ENCODE results near the gene GGT6.

The GGT6 gene

DNA sequence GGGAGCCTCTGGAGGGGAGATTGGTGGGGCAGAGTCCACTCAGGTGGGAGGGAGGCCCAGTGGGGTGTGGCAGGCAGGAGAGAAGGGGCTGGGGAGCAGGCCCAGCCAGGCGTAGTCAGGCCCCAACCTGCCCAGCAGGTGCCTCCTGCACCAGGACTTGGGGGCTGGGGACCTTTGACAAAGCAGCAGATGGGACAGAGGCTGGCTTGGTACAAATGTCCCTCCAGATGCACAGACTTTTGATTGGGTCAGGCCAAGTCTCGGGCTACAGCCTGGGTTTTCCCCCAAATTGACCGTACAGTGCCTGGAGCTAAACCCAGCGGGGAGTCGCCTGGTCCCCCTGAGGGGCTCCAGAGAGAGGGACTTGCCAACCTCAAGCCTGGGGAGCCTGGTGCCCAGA is 411 bp downstream of the GGT6 start:
- TF ChIP-seq, protein P1, sequence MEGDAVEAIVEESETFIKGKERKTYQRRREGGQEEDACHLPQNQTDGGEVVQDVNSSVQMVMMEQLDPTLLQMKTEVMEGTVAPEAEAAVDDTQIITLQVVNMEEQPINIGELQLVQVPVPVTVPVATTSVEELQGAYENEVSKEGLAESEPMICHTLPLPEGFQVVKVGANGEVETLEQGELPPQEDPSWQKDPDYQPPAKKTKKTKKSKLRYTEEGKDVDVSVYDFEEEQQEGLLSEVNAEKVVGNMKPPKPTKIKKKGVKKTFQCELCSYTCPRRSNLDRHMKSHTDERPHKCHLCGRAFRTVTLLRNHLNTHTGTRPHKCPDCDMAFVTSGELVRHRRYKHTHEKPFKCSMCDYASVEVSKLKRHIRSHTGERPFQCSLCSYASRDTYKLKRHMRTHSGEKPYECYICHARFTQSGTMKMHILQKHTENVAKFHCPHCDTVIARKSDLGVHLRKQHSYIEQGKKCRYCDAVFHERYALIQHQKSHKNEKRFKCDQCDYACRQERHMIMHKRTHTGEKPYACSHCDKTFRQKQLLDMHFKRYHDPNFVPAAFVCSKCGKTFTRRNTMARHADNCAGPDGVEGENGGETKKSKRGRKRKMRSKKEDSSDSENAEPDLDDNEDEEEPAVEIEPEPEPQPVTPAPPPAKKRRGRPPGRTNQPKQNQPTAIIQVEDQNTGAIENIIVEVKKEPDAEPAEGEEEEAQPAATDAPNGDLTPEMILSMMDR (IDR thresholded peaks at IDR 0.05; ENCODE audit: low read depth, low read length): no peak

DNA sequence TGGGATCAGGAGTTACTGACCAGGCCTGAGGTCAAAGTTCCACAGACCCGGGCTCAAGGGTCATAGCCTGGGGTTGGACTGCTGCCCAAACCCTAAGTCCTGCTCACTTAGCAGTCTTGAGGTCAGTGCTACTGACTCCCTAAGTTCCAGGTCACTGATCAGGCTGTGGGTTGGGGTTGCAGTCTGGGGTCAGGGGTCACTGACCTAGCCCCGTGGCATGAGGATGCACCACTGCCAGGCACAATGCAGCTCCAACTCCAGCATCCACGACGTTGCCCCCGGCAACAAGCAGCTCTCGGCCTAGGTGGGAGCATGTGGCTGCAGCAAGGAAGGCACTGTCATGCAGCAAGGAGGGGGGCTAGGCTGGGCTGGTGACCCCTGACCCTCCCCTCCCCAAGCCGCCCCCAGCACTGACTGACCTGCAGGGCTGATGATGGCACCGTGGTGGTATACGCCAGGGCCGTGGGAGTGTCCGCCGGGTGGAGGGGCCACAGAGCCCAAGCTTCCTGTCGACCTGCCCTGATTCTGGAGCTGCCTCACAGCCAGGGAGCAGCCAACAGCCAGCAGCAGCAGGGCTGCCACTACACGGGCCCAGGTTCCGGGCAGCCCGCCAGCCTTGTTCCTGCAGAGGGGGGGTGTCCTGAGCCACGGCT is 1.1 kb downstream of the GGT6 start:
- DNase-seq (ENCODE audit: extremely low read depth, low read depth): no peak
- TF ChIP-seq, protein P1 (IDR thresholded peaks at IDR 0.05; ENCODE audit: low read depth, low read length): no peak

More for the DNA sequence above, 411 bp downstream of the GGT6 start:
- no peak for DNase-seq (ENCODE audit: extremely low read depth, low read depth)

DNA sequence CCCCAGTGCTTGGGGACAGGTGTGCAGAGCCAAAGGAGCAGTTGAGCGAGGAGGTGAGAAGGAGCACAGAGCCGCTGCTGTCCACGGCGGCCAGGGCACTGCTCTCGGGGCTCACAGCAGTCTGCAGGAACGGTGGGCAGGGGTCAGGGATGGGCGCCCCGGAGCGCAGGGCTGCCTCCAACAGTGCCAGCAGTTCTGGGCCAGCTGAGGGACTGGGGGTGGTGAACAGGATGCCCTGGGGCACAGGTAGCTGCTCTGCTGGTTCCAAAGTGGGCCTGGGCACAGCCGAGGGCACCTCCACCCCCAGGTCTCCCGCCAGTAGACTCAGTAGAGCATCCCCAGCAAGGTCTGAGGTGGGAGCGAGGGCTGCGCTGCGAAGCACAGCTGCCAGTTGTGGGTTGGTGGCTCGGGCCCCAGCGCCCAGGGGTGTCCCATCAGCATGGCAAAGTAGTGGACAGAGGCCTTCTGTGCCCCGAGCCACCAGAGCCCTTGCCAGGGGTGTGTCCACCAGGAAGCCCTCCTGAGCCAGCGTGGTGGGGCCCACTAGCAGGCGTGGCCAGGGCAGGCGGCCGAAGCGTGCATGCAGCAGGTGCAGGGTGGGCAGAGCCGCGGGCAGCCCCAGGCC is 1.9 kb downstream of the GGT6 start:
- DNase-seq (ENCODE audit: extremely low read depth, low read depth): no peak
- TF ChIP-seq, protein P1 (IDR thresholded peaks at IDR 0.05; ENCODE audit: low read depth, low read length): no peak

DNA sequence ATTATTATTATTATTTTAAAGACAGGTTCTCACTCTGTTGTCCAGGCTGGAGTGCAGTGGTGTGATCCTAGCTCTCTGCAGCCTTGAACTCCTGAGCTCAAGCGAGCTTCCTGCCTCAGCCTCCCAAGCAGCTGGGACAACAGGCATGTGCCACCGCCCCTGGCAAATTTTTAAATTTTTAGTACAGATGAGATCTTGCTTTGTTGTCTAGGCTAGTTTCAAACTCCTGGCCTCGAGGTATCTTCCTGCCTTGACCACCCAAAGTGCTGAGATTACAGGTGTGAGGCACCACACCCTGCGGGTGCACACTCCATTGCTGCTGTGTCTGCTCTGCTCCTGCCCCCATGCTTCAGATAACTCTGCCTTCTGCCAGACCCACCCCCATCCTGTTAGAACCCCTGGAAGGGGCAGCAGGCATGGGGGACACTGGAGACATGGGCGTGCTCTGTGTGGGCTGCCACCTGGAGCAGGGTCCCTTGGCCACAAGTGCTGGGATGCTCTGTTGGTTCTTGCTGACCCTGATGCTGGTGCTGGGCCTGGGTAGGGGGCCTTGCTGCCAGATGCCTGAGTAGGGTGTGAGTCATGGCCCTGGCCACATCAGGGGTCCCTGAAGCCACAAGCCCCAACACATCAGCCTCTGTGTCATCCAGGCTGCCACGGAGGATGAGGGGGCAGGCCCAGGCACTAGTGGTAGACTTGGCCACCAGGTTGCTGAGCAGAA is 2.6 kb downstream of the GGT6 start:
- DNase-seq (ENCODE audit: extremely low read depth, low read depth): no peak
- TF ChIP-seq, protein P1 (IDR thresholded peaks at IDR 0.05; ENCODE audit: low read depth, low read length): no peak

DNA sequence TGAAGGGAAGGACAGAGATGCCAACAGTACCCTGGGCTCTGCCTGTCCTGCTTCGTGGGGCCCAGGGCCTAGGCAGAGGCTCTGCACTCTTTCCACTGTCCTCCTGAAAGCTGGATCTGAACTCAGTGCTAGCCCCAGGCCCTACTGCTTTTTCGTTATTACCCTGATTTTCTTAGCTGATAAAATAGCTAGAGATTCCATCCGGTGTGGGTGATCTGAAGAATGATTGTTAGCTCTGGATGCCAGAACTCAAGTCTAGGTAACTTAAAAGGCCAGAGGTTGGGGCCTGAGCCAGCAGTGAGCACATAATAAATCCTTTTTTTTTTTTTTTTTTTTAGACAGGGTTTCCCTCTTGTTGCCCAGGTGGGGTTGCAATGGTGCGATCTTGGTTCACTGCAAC is 3.4 kb downstream of the GGT6 start:
- DNase-seq (ENCODE audit: extremely low read depth, low read depth): no peak

DNA sequence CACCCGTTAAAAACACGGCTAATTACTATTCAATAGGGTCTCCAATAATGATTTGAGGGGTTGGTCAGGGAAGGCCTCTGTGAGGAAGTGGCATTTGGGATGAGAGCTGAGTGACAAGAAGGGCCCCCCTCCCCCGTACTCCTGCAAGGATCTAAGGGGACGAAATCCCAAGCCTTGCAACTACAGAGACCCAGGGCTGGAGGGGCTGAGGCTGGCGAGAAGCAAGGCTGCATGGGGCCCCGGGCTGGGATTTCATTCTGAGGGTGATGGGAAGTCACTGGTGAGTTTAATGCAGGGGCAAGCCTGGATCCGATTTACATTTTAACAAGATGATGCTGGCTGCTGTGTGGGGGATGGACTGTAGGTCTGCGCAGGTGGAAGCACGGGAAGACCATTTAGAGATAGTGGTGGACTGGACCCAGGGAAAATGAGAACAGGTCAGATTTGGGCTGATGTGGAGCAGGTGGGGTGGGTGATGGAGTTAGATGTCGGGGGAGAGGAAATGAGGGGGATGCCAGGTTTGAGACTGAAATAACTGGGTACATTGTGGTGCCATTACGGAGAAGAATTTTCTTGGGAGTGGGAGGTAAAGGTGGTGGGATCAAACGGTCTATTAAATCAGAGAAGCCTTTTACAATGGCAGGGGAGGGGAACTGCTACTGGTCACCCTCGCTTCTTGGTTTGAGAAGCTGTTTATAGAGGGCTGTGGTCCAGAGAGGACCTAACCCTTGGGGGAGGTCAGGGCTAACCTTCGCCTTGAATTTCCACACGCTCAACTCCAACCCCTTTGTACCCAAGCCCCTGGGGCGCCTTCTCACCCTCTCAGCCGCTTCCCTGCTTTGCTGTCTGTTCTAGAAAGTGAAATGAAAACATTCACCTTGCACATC is 4.3 kb downstream of the GGT6 start:
- TF ChIP-seq, protein P1 (IDR thresholded peaks at IDR 0.05; ENCODE audit: low read depth, low read length): no peak
- no peak for DNase-seq (ENCODE audit: extremely low read depth, low read depth)

More for the DNA sequence above, 3.4 kb downstream of the GGT6 start:
- TF ChIP-seq, protein P1 (IDR thresholded peaks at IDR 0.05; ENCODE audit: low read depth, low read length): no peak
